ENCODE measurements around the gene DCLRE1B. TPM values are rescaled to one million over a fixed set of nuclear protein-coding genes. Genes with fewer than 3 reads are reported as not detected.

The DCLRE1B gene
- total and polyA plus RNA-seq, 9 of the 15 experiments (the other 6 are each of a cell fraction or from before 2014, with no cell fraction given) = 10.6 to 28.8 (median 17.2) TPM

- peak; percentile 91 for TF ChIP-seq NFRKB (IDR thresholded peaks at IDR 0.05; ENCODE audit: low read depth)
- TF ChIP-seq GTF2E2 (tag; IDR thresholded peaks at IDR 0.05) = no peak
- peak; percentile 75 for TF ChIP-seq TAF1 (IDR thresholded peaks at IDR 0.05; ENCODE audit: control insufficient read depth, extremely low read depth, insufficient read depth, low read length, severe bottlenecking)
- no peak for TF ChIP-seq ZNF140 (CRISPR knock-in tag; IDR thresholded peaks at IDR 0.05)
- TF ChIP-seq NR3C1 (CRISPR knock-in tag; IDR thresholded peaks at IDR 0.05) = no peak
- peak; percentile 56; the same call in 1 of the 2 replicates for TF ChIP-seq RREB1 (CRISPR knock-in tag; IDR thresholded peaks at IDR 0.05)
- TF ChIP-seq ZNF668 (CRISPR knock-in tag; IDR thresholded peaks at IDR 0.05) = no peak
- TF ChIP-seq ZNF146 (CRISPR knock-in tag; IDR thresholded peaks at IDR 0.05; ENCODE audit: unreplicated experiment) = no peak
- no peak for TF ChIP-seq ZNF764 (CRISPR knock-in tag; IDR thresholded peaks at IDR 0.05; ENCODE audit: low read depth)
- TF ChIP-seq ZNF197 (CRISPR knock-in tag; IDR thresholded peaks at IDR 0.05; ENCODE audit: low read depth) = peak; percentile 64
- no peak for TF ChIP-seq NFE2L1 (tag; IDR thresholded peaks at IDR 0.05; ENCODE audit: borderline replicate concordance, low read depth)
- peak; percentile 47 for TF ChIP-seq NFE2 (IDR thresholded peaks at IDR 0.05; ENCODE audit: low read depth)
- no peak for TF ChIP-seq ZFP36 (IDR thresholded peaks at IDR 0.05; ENCODE audit: low read depth, low read length, partially characterized antibody)
- no peak for TF ChIP-seq PRMT5 (CRISPR knock-in tag; IDR thresholded peaks at IDR 0.05)
- TF ChIP-seq KLF16 (IDR thresholded peaks at IDR 0.05) = no peak
- TF ChIP-seq CSDE1 (IDR thresholded peaks at IDR 0.05) = peak in 1 of 2 experiments; percentile 81; a peak in 2 of 4 replicates
- peak; percentile 44 to 94; a peak in 3 of 4 replicates for TF ChIP-seq FOXA3 (CRISPR knock-in tag; conservative IDR thresholded peaks at IDR 0.05 in 1 of 2, IDR thresholded peaks at IDR 0.05 in 1 of 2)
- TF ChIP-seq LARP7 (IDR thresholded peaks at IDR 0.05) = no peak
- TF ChIP-seq HBP1 (CRISPR knock-in tag; IDR thresholded peaks at IDR 0.05) = peak; percentile 90
These were observed 24.0 kb downstream of the DCLRE1B start, which contains the start of gene HIPK1 (continued) for GRCh38 chr1:113928941-113929749.

Data from K562 (cell line).